GM18498 (cell line): ENCODE results near the gene PPIF.

Source experiments
- ATAC-seq: cut with Tn5 transposase; IDR thresholded peaks from one replicate; pipeline ENCODE4 v1.9.1; 2021; ENCODE audit warnings: mild to moderate bottlenecking, moderate library complexity; ENCODE audit not compliant: unreplicated experiment

The PPIF gene

GRCh38 chr10:79313320-79313719 lies 33.9 kb upstream of the PPIF start:
- no peak for ATAC-seq

- no peak for ATAC-seq
These were observed 33.3 kb upstream of the PPIF start for GRCh38 chr10:79313911-79314439.

- no peak for ATAC-seq
These were observed 32.3 kb upstream of the PPIF start for GRCh38 chr10:79314761-79315601.

GRCh38 chr10:79315602-79315920 lies 31.7 kb upstream of the PPIF start:
- ATAC-seq = no peak

GRCh38 chr10:79316671-79317431 lies 30.4 kb upstream of the PPIF start:
- peak; percentile 53 for ATAC-seq

- no peak for ATAC-seq
These were observed 28.9 kb upstream of the PPIF start for GRCh38 chr10:79318369-79318768.

- no peak for ATAC-seq
These were observed 28.0 kb upstream of the PPIF start for GRCh38 chr10:79319115-79319771.

- ATAC-seq = no peak
These were observed 27.0 kb upstream of the PPIF start for GRCh38 chr10:79320316-79320715.

- ATAC-seq = no peak
These were observed 26.3 kb upstream of the PPIF start for GRCh38 chr10:79320820-79321493.

GRCh38 chr10:79321494-79321882 lies 25.8 kb upstream of the PPIF start:
- no peak for ATAC-seq

GRCh38 chr10:79321951-79322350 lies 25.3 kb upstream of the PPIF start:
- no peak for ATAC-seq

GRCh38 chr10:79322616-79323543 lies 24.4 kb upstream of the PPIF start:
- peak; percentile 69 for ATAC-seq

- ATAC-seq = no peak
These were observed 23.7 kb upstream of the PPIF start for GRCh38 chr10:79323602-79324001.

- no peak for ATAC-seq
These were observed 23.1 kb upstream of the PPIF start for GRCh38 chr10:79324032-79324695.

- no peak for ATAC-seq
These were observed 20.7 kb upstream of the PPIF start for GRCh38 chr10:79326361-79327089.

GRCh38 chr10:79327090-79327457 lies 20.2 kb upstream of the PPIF start:
- ATAC-seq = peak; percentile 46

- ATAC-seq = no peak
These were observed 19.0 kb upstream of the PPIF start for GRCh38 chr10:79328147-79328701.

- no peak for ATAC-seq
These were observed 18.3 kb upstream of the PPIF start for GRCh38 chr10:79328737-79329504.
